ENCODE results near the gene THAP8. TPM values are rescaled to one million over a fixed set of nuclear protein-coding genes. Genes with fewer than 3 reads are reported as not detected.

THAP8 gene
- total and polyA plus RNA-seq, 2 of the 13 experiments (the other 11 are each of a cell fraction or from before 2014, with no cell fraction given), result 1.7 to 3.7 TPM

DNA sequence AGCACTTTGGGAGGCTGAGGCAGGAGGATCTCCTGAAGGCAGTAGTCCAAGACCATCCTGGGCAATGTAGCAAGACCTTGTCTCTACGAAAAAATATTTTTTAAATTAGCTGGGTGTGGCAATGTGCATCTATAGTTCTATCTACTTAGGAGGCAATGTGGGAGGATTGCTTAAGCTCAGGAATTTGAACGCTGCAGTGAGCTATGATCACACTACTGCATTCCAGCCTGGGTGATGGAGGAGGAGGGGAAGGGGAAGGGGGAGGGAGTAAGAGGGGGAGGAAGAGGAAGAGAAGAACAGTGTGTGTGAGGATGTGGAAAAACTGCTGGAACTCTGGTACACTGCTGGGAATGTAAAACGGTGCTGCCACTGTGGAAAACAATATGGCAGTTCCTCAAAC lies 12.3 kb downstream of the THAP8 start (continued):
- no peak for TF ChIP-seq ZNF275 (CRISPR knock-in tag; IDR thresholded peaks at IDR 0.05; ENCODE audit: borderline replicate concordance)
- no peak for TF ChIP-seq BRCA1 (CRISPR knock-in tag; IDR thresholded peaks at IDR 0.05)
- no peak for TF ChIP-seq PHF20 (CRISPR knock-in tag; IDR thresholded peaks at IDR 0.05)
- TF ChIP-seq NFAT5 (CRISPR knock-in tag; IDR thresholded peaks at IDR 0.05), result no peak
- TF ChIP-seq SAP130 (CRISPR knock-in tag; IDR thresholded peaks at IDR 0.05; ENCODE audit: low read depth), result peak; percentile 61
- no peak for TF ChIP-seq FUBP1 (CRISPR knock-in tag; IDR thresholded peaks at IDR 0.05; ENCODE audit: borderline replicate concordance)
- TF ChIP-seq MYC (CRISPR knock-in tag; IDR thresholded peaks at IDR 0.05; ENCODE audit: borderline replicate concordance), result no peak
- no peak for TF ChIP-seq TCF12 (IDR thresholded peaks at IDR 0.05)
- TF ChIP-seq TCF12 (CRISPR knock-in tag; IDR thresholded peaks at IDR 0.05), result no peak
- no peak for TF ChIP-seq ZMYM3 (CRISPR knock-in tag; IDR thresholded peaks at IDR 0.05)
- TF ChIP-seq KLF16 (CRISPR knock-in tag; IDR thresholded peaks at IDR 0.05), result 0 out of 4 replicates have a peak, but pooled peaks of 1 of the 2 experiments have one; percentile 31
- peak; percentile 47; the same call in 1 of the 2 replicates for TF ChIP-seq HDAC1 (CRISPR knock-in tag; IDR thresholded peaks at IDR 0.05)
- 0 out of 2 replicates have a peak, but pooled peaks have one; percentile 14 for TF ChIP-seq LCORL (IDR thresholded peaks at IDR 0.05)
- TF ChIP-seq LCORL (CRISPR knock-in tag; IDR thresholded peaks at IDR 0.05), result no peak; the same call in 1 of the 2 replicates
- no peak for TF ChIP-seq ELF4 (CRISPR knock-in tag; IDR thresholded peaks at IDR 0.05; ENCODE audit: borderline replicate concordance)
- no peak for TF ChIP-seq ZNF260 (CRISPR knock-in tag; IDR thresholded peaks at IDR 0.05; ENCODE audit: borderline replicate concordance, low read depth)
- TF ChIP-seq ZNF660 (CRISPR knock-in tag; IDR thresholded peaks at IDR 0.05; ENCODE audit: borderline replicate concordance, low read depth), result no peak
- no peak for TF ChIP-seq MATR3 (CRISPR knock-in tag; IDR thresholded peaks at IDR 0.05)
- TF ChIP-seq, protein P1, sequence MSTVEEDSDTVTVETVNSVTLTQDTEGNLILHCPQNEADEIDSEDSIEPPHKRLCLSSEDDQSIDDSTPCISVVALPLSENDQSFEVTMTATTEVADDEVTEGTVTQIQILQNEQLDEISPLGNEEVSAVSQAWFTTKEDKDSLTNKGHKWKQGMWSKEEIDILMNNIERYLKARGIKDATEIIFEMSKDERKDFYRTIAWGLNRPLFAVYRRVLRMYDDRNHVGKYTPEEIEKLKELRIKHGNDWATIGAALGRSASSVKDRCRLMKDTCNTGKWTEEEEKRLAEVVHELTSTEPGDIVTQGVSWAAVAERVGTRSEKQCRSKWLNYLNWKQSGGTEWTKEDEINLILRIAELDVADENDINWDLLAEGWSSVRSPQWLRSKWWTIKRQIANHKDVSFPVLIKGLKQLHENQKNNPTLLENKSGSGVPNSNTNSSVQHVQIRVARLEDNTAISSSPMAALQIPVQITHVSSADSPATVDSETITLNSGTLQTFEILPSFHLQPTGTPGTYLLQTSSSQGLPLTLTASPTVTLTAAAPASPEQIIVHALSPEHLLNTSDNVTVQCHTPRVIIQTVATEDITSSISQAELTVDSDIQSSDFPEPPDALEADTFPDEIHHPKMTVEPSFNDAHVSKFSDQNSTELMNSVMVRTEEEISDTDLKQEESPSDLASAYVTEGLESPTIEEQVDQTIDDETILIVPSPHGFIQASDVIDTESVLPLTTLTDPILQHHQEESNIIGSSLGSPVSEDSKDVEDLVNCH (CRISPR knock-in tag; IDR thresholded peaks at IDR 0.05), result no peak
- TF ChIP-seq ZNF282 (IDR thresholded peaks at IDR 0.05; ENCODE audit: partially characterized antibody), result no peak
- TF ChIP-seq CC2D1A (CRISPR knock-in tag; IDR thresholded peaks at IDR 0.05), result no peak
